Fibroblast of lung (primary cell): ENCODE measurements around the gene ZBTB11. TPM values are rescaled to one million over a fixed set of nuclear protein-coding genes. Genes with fewer than 3 reads are reported as not detected.
"Not testable (repeated sequence)": the region's sequence is repeated elsewhere in the genome, so short reads cannot be mapped to it uniquely, and the experiment has no call there.

Experiments
- DNase-seq, 2 donors: peaks; one replicate each; pipeline versions ENCODE4 v3.0.0 to v3.0.0-alpha.2; 2010; ENCODE audit warnings: low read depth in 2 of 2
- H2AFZ ChIP-seq: 2 replicates; pipeline ENCODE4 v1.5.1; 2012; ENCODE audit warnings: low read length, control low read depth, inconsistent platforms
- H3K27ac ChIP-seq: 2 replicates; pipeline ENCODE4 v1.5.1; 2011; ENCODE audit warnings: low read length, control low read depth; ENCODE audit not compliant: insufficient read depth
- H3K27me3 ChIP-seq: 2 replicates; pipeline ENCODE4 v1.5.1; 2011; ENCODE audit warnings: mild to moderate bottlenecking, low read length; ENCODE audit not compliant: control insufficient read depth, insufficient read depth
- H3K36me3 ChIP-seq: 2 replicates; pipeline ENCODE4 v1.5.1; 2011; ENCODE audit warnings: low read length; ENCODE audit not compliant: control insufficient read depth, insufficient read depth
- H3K4me1 ChIP-seq: 2 replicates; pipeline ENCODE4 v1.5.1; 2011; ENCODE audit warnings: low read length; ENCODE audit not compliant: control insufficient read depth, insufficient read depth; ENCODE audit errors: extremely low read depth
- H3K4me2 ChIP-seq: 2 replicates; pipeline ENCODE4 v1.5.1; 2011; ENCODE audit warnings: low read length, control low read depth; ENCODE audit not compliant: insufficient read depth; ENCODE audit errors: extremely low read depth
- H3K4me3 ChIP-seq, 4 experiments: fragments of 200-600 bp in 1 of 4; sonication (generic) in 1 of 4; replicated peaks in 1 of 4; 2 replicates each; pipeline ENCODE4 v1.5.1; 2011 to 2016; ENCODE audit warnings: low read length in 4 of 4, low read depth in 3 of 4, mild to moderate bottlenecking in 3 of 4, control low read depth in 2 of 4, inconsistent platforms in 1 of 4, mixed read lengths in 1 of 4; ENCODE audit not compliant: insufficient read depth in 1 of 4; ENCODE audit errors: control extremely low read depth in 1 of 4
- H3K79me2 ChIP-seq: 2 replicates; pipeline ENCODE4 v1.5.1; 2012; ENCODE audit warnings: mild to moderate bottlenecking, low read length, inconsistent platforms; ENCODE audit not compliant: control insufficient read depth, insufficient read depth
- H3K9ac ChIP-seq: 2 replicates; pipeline ENCODE4 v1.5.1; 2011; ENCODE audit warnings: mild to moderate bottlenecking, low read length, control low read depth; ENCODE audit not compliant: insufficient read depth
- H3K9me3 ChIP-seq: 2 replicates; pipeline ENCODE4 v1.5.1; 2012; ENCODE audit warnings: low read depth, low read length; ENCODE audit not compliant: control insufficient read depth, insufficient read depth
- H4K20me1 ChIP-seq: 2 replicates; pipeline ENCODE4 v1.5.1; 2011; ENCODE audit warnings: low read length; ENCODE audit not compliant: control insufficient read depth, insufficient read depth; ENCODE audit errors: extremely low read depth
- EZH2 ChIP-seq: IDR thresholded peaks from 2 replicates; pipeline ENCODE4 v1.5.1; 2012; ENCODE audit warnings: low read length, control low read depth, mild to moderate bottlenecking; ENCODE audit errors: missing control alignments
- polyA plus RNA-seq, 2 donors: library from polyadenylated mRNA; depleted of rRNA in 1 of 2; stranded (reverse) in 1 of 2; unstranded in 1 of 2; fragments of >200 nt; gene quantifications; 2 replicates each; pipeline ENCODE4 v1.2.1, GENCODE V29; 2011 to 2012; ENCODE audit warnings: missing spikeins in 1 of 2
- total RNA-seq: library from RNA; depleted of rRNA; stranded (reverse); fragments of >200 nt; gene quantifications from 2 replicates; pipeline ENCODE4 v1.2.1, GENCODE V29; 2014
- TF ChIP-seq, protein P1 (sequence below), 2 donors: IDR thresholded peaks in 1 of 2; conservative IDR thresholded peaks in 1 of 2; 1 replicate in 1 of 2; 2 replicates in 1 of 2; pipeline ENCODE4 v1.5.1; 2011 to 2012; ENCODE audit warnings: low read length in 2 of 2, control low read depth in 1 of 2, inconsistent platforms in 1 of 2, low read depth in 1 of 2, mild to moderate bottlenecking in 1 of 2

The ZBTB11 gene
- total and polyA plus RNA-seq, 2 donors (not counting 1 experiment from before 2014, with no cell fraction given) = 11.4 to 26.6 TPM

DNA sequence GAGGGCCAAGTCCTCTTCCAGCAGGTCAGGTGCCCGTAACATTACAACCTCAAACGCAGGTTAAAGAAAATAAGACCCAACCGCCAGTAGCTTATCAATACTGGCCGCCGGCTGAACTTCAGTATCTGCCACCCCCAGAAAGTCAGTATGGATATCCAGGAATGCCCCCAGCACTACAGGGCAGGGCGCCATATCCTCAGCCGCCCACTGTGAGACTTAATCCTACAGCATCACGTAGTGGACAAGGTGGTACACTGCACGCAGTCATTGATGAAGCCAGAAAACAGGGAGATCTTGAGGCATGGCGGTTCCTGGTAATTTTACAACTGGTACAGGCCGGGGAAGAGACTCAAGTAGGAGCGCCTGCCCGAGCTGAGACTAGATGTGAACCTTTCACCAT is 16.6 kb upstream of the ZBTB11 start:
- H3K9me3 ChIP-seq, H3K27me3 ChIP-seq, H3K27ac ChIP-seq, H3K36me3 ChIP-seq, H3K79me2 ChIP-seq, H3K9ac ChIP-seq, H4K20me1 ChIP-seq, H3K4me1 ChIP-seq, H3K4me3 ChIP-seq, H3K4me2 ChIP-seq, H2AFZ ChIP-seq: not testable (repeated sequence)
- peak; percentile 39 to 53 for DNase-seq
- TF ChIP-seq, protein P1, sequence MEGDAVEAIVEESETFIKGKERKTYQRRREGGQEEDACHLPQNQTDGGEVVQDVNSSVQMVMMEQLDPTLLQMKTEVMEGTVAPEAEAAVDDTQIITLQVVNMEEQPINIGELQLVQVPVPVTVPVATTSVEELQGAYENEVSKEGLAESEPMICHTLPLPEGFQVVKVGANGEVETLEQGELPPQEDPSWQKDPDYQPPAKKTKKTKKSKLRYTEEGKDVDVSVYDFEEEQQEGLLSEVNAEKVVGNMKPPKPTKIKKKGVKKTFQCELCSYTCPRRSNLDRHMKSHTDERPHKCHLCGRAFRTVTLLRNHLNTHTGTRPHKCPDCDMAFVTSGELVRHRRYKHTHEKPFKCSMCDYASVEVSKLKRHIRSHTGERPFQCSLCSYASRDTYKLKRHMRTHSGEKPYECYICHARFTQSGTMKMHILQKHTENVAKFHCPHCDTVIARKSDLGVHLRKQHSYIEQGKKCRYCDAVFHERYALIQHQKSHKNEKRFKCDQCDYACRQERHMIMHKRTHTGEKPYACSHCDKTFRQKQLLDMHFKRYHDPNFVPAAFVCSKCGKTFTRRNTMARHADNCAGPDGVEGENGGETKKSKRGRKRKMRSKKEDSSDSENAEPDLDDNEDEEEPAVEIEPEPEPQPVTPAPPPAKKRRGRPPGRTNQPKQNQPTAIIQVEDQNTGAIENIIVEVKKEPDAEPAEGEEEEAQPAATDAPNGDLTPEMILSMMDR (conservative IDR thresholded peaks at IDR 0.05 in 1 of 2, IDR thresholded peaks at IDR 0.05 in 1 of 2; ENCODE audit: low read depth in 1 of 2, low read length in 2 of 2) = peak; percentile 32 to 56

DNA sequence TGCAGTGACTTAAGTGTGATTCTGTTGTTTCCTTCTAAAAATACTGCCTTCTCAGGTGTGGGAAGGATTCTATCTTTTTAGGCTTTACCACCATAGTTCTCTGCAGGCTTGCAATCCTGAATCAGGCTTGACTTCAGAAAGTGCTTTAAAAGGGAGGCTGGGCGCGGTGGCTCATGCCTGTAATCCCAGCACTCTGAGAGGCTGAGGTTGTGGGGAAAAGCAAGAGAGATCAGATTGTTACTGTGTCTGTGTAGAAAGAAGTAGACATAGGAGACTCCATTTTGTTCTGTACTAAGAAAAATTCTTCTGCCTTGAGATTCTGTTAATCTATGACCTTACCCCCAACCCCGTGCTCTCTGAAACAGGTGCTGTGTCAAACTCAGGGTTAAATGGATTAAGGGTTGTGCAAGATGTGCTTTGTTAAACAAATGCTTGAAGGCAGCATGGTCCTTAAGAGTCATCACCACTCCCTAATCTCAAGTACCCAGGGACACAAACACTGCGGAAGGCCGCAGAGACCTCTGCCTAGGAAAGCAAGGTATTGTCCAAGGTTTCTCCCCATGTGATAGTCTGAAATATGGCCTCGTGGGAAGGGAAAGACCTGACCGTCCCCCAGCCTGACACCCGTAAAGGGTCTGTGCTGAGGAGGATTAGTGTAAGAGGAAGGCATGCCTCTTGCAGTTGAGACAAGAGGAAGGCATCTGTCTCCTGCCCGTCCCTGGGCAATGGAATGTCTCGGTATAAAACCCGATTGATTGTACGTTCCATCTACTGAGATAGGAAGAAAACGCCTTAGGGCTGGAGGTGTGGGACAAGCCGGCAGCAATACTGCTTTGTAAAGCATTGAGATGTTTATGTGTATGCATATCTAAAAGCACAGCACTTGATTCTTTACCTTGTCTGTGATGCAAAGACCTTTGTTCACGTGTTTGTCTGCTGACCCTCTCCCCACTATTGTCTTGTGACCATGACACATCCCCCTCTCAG is 15.0 kb upstream of the ZBTB11 start:
- not testable (repeated sequence) for H3K9ac ChIP-seq

DNA sequence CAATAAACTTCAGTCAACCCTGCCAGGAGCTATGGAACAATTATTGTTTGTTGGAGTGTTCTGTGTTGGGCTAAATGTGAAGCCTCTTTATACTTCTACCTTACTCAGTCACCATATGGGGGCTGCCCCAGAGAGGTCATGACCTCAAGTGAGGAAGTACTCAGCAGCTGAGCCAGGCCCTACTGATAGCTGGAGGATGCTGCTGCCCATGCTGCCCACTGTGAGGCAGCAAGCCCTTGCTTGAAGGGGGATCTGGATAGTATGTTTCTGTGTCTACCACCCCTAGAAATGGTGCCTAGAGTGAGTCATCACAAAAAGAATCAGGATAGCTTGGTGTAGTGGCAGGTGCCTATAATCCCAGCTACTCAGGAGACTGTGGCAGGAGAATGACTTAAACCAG is 14.0 kb upstream of the ZBTB11 start:
- Histone ChIP-seq H3K4me1 (no peaks in the 10 kb centered on the region), H3K4me2 (no peak overlapping the region), H3K27ac (no peak overlapping the region), H3K27me3 (no peaks in the 10 kb centered on the region), H3K36me3 (no peaks in the 10 kb centered on the region), H4K20me1 (no peaks in the 10 kb centered on the region), H3K9ac (no peak overlapping the region), H3K4me3 (no peak overlapping the region), H3K79me2 (peaks cover 5% of the 10 kb centered on the region), H2AFZ (no peak overlapping the region), H3K9me3 (no peaks in the 10 kb centered on the region)
- DNase-seq = no peak
- no peak for TF ChIP-seq EZH2
- TF ChIP-seq, protein P1 (conservative IDR thresholded peaks at IDR 0.05 in 1 of 2, IDR thresholded peaks at IDR 0.05 in 1 of 2; ENCODE audit: low read depth in 1 of 2, low read length in 2 of 2) = no peak

More for the DNA sequence above, 15.0 kb upstream of the ZBTB11 start:
- H4K20me1 ChIP-seq, H3K27ac ChIP-seq, H3K36me3 ChIP-seq, H2AFZ ChIP-seq, DNase-seq, H3K4me1 ChIP-seq, H3K27me3 ChIP-seq, H3K79me2 ChIP-seq, H3K9me3 ChIP-seq, H3K4me3 ChIP-seq, H3K4me2 ChIP-seq: not testable (repeated sequence)
